WTC11 (cell line): Measurements from ENCODE around the gene DMRTB1. TPM values are rescaled to one million over a fixed set of nuclear protein-coding genes. Genes with fewer than 3 reads are reported as not detected.

ENCODE experiments used
- ATAC-seq: fragments of 200-7000 bp; cut with Tn5 transposase; 2 replicates; pipeline ENCODE4 v1.10.0; 2021; ENCODE audit warnings: mild to moderate bottlenecking, moderate library complexity
- CTCF ChIA-PET: fragments of 300-600 bp; sonication (Branson Sonifier 250); formaldehyde crosslinking; loops from one replicate; lab custom pipeline; 2021; ENCODE audit warnings: antibody characterized with exemption; lab: Charles Lee
- POLR2A ChIA-PET: fragments of 350-600 bp; sonication (Branson Sonifier 250); formaldehyde crosslinking; loops from one replicate; lab custom pipeline; 2021; ENCODE audit warnings: antibody characterized with exemption; lab: Charles Lee
- DNase-seq: peaks from one replicate; pipeline ENCODE4 v3.0.0; 2021; ENCODE audit warnings: low spot score
- H3K27ac Mint-ChIP-seq: 2 replicates; pipeline ENCODE4 v1.8.0; 2021; ENCODE audit warnings: mixed read lengths
- H3K27me3 Mint-ChIP-seq: 2 replicates; pipeline ENCODE4 v1.8.0; 2021; ENCODE audit warnings: low read depth, mild to moderate bottlenecking, moderate library complexity, mixed read lengths
- H3K36me3 Mint-ChIP-seq: 2 replicates; pipeline ENCODE4 v1.8.0; 2021; ENCODE audit warnings: mixed read lengths
- H3K4me1 Mint-ChIP-seq: 2 replicates; pipeline ENCODE4 v1.8.0; 2022; ENCODE audit warnings: mixed read lengths
- H3K4me3 Mint-ChIP-seq: 2 replicates; pipeline ENCODE4 v1.8.0; 2021; ENCODE audit warnings: mild to moderate bottlenecking, moderate library complexity, mixed read lengths
- H3K9me3 Mint-ChIP-seq: 2 replicates; pipeline ENCODE4 v1.8.0; 2021; ENCODE audit warnings: mixed read lengths
- AFF4 ChIP-seq: sonication (generic); formaldehyde crosslinking; IDR thresholded peaks from 2 replicates; pipeline ENCODE4 v1.8.1; 2023; ENCODE audit warnings: mild to moderate bottlenecking, missing genetic modification reagents, borderline replicate concordance
- CREB1 ChIP-seq: sonication (generic); formaldehyde crosslinking; IDR thresholded peaks from 2 replicates; pipeline ENCODE4 v1.8.0; 2023; ENCODE audit warnings: mild to moderate bottlenecking, missing genetic modification reagents
- ETV6 ChIP-seq: sonication (generic); formaldehyde crosslinking; IDR thresholded peaks from 2 replicates; pipeline ENCODE4 v1.8.1; 2022; ENCODE audit warnings: mild to moderate bottlenecking, missing genetic modification reagents
- GABPB1 ChIP-seq: sonication (generic); formaldehyde crosslinking; IDR thresholded peaks from 2 replicates; pipeline ENCODE4 v1.8.1; 2023; ENCODE audit warnings: mild to moderate bottlenecking, missing genetic modification reagents
- NFATC4 ChIP-seq: fragments of 250-450 bp; sonication (Bioruptor Pico); IDR thresholded peaks from 2 replicates; pipeline ENCODE4 v1.9.0; 2021; ENCODE audit warnings: mild to moderate bottlenecking
- NFYB ChIP-seq: sonication (generic); formaldehyde crosslinking; conservative IDR thresholded peaks from 2 replicates; pipeline ENCODE4 v1.8.0; 2022; ENCODE audit warnings: low read depth, missing genetic modification reagents
- SMAD3 ChIP-seq: sonication (generic); formaldehyde crosslinking; IDR thresholded peaks from 2 replicates; pipeline ENCODE4 v1.8.0; 2022; ENCODE audit warnings: missing genetic modification reagents, mild to moderate bottlenecking, borderline replicate concordance
- TEAD4 ChIP-seq: sonication (generic); formaldehyde crosslinking; IDR thresholded peaks from 2 replicates; pipeline ENCODE4 v1.8.0; 2022; ENCODE audit warnings: mild to moderate bottlenecking, missing genetic modification reagents
- USF1 ChIP-seq: sonication (generic); formaldehyde crosslinking; IDR thresholded peaks from 2 replicates; pipeline ENCODE4 v1.8.0; 2022; ENCODE audit warnings: mild to moderate bottlenecking, missing genetic modification reagents
- USF2 ChIP-seq: sonication (generic); formaldehyde crosslinking; IDR thresholded peaks from 2 replicates; pipeline ENCODE4 v1.8.1; 2023; ENCODE audit warnings: mild to moderate bottlenecking, missing genetic modification reagents, moderate library complexity
- ZBTB43 ChIP-seq: sonication (generic); formaldehyde crosslinking; IDR thresholded peaks from 2 replicates; pipeline ENCODE4 v1.8.1; 2023; ENCODE audit warnings: mild to moderate bottlenecking, missing genetic modification reagents
- ZNF121 ChIP-seq: sonication (generic); formaldehyde crosslinking; IDR thresholded peaks from 2 replicates; pipeline ENCODE4 v1.8.0; 2023; ENCODE audit warnings: missing genetic modification reagents
- ZNF219 ChIP-seq: sonication (generic); formaldehyde crosslinking; IDR thresholded peaks from 2 replicates; pipeline ENCODE4 v1.8.0; 2023; ENCODE audit warnings: missing genetic modification reagents, mild to moderate bottlenecking, borderline replicate concordance
- ZNF281 ChIP-seq: sonication (generic); formaldehyde crosslinking; IDR thresholded peaks from 2 replicates; pipeline ENCODE4 v1.8.0; 2023; ENCODE audit warnings: mild to moderate bottlenecking, missing genetic modification reagents
- ZNF425 ChIP-seq: fragments of 250-450 bp; sonication (Bioruptor Pico); conservative IDR thresholded peaks from 2 replicates; pipeline ENCODE4 v1.9.0; 2021; ENCODE audit warnings: mild to moderate bottlenecking
- total RNA-seq: library from RNA; stranded (reverse); gene quantifications from 3 replicates; pipeline ENCODE4 v1.2.3, GENCODE V29; 2021

The DMRTB1 gene
- total RNA-seq, 1 experiment from 2014 or later, result 0.17 TPM

- peaks cover 23% of the 10 kb centered on the region for H3K27me3 Mint-ChIP-seq
- CTCF ChIA-PET, result interaction anchor here (2.1 kb wide), 1 partner anchor 22 kb away, joined by 6 read pairs; no protein-coding TSS in a partner anchor
- H3K27ac Mint-ChIP-seq, result no peak overlapping the region; the same call in 1 of the 2 replicates
- ATAC-seq, result no peak
- TF ChIP-seq NFATC4 (CRISPR knock-in tag), result no peak
- TF ChIP-seq, all 79 proteins: peak for 0
- H3K4me3 Mint-ChIP-seq, result no peak overlapping the region
- H3K9me3 Mint-ChIP-seq, result peaks cover 4% of the 10 kb centered on the region
- peaks cover 53% of the 10 kb centered on the region for H3K4me1 Mint-ChIP-seq
- H3K36me3 Mint-ChIP-seq, result peaks cover 1% of the 10 kb centered on the region; the same call in 1 of the 2 replicates
- POLR2A ChIA-PET, result no interaction called here
- DNase-seq, result no peak
Measured at GRCh38 chr1:53415432-53415831, 43.8 kb upstream of the DMRTB1 start.

- ATAC-seq (no peak), DNase-seq (no peak)
- Mint-ChIP-seq H3K4me3 (peak overlapping the region; percentile 18), H3K9me3 (peaks cover 13% of the 10 kb centered on the region), H3K27ac (peak overlapping the region; percentile 90; the same call in 1 of the 2 replicates), H3K36me3 (peaks cover 11% of the 10 kb centered on the region), H3K27me3 (peaks cover 23% of the 10 kb centered on the region), H3K4me1 (peaks cover 45% of the 10 kb centered on the region)
- CTCF ChIA-PET, result interaction anchor here (2.1 kb wide), 1 partner anchor 23 kb away, joined by 6 read pairs; no protein-coding TSS in a partner anchor
- TF ChIP-seq CREB1 (CRISPR knock-in tag) (no peak), TEAD4 (CRISPR knock-in tag) (no peak), SMAD3 (CRISPR knock-in tag) (no peak), USF2 (no peak), ZNF121 (CRISPR knock-in tag) (no peak), ZNF425 (CRISPR knock-in tag) (no peak), ZBTB43 (CRISPR knock-in tag) (no peak), AFF4 (CRISPR knock-in tag) (no peak), GABPB1 (CRISPR knock-in tag) (no peak), USF1 (CRISPR knock-in tag) (no peak), ZNF281 (CRISPR knock-in tag) (no peak), ETV6 (CRISPR knock-in tag) (no peak), ZNF219 (no peak), NFYB (CRISPR knock-in tag) (no peak)
- POLR2A ChIA-PET, result interaction anchor here (0.6 kb wide), 1 partner anchor 16 kb away, joined by 5 read pairs; no protein-coding TSS in a partner anchor
Measured at GRCh38 chr1:53416269-53416813, 42.9 kb upstream of the DMRTB1 start.
